Gastrocnemius medialis (tissue), 4 donors: ENCODE data around the gene POLD2. TPM values are rescaled to one million over a fixed set of nuclear protein-coding genes. Genes with fewer than 3 reads are reported as not detected.

Experiments used
- ATAC-seq, 2 donors: fragments of 150-250 bp; one replicate each; pipeline ENCODE4 v1.9.1; 2016
- DNase-seq, 2 donors: peaks; one replicate each; pipeline ENCODE4 v3.0.0-alpha.2; 2019
- H3K27ac ChIP-seq, 4 donors: fragments of 200-600 bp; sonication (generic); 1 replicate in 1 of 4; 2 replicates in 3 of 4; pipeline ENCODE4 v1.5.1; 2016 to 2018; ENCODE audit warnings: mild to moderate bottlenecking in 2 of 4, moderate library complexity in 1 of 4
- H3K27me3 ChIP-seq, 3 donors: fragments of 200-600 bp; sonication (generic) in 2 of 3; 1 replicate in 1 of 3; 2 replicates in 2 of 3; pipeline versions ENCODE4 v1.5.1 to v1.6.0; 2016 to 2019; ENCODE audit warnings: mild to moderate bottlenecking in 1 of 3, moderate library complexity in 1 of 3
- H3K36me3 ChIP-seq, 2 donors: fragments of 200-600 bp; sonication (generic) in 1 of 2; one replicate each; pipeline ENCODE4 v1.5.1; 2017 to 2018
- H3K4me1 ChIP-seq, 2 donors: fragments of 200-600 bp; sonication (generic) in 1 of 2; one replicate each; pipeline ENCODE4 v1.5.1; 2016 to 2017; ENCODE audit warnings: mild to moderate bottlenecking in 2 of 2
- H3K4me3 ChIP-seq, 4 donors: fragments of 200-600 bp; sonication (generic) in 3 of 4; 1 replicate in 1 of 4; 2 replicates in 3 of 4; pipeline ENCODE4 v1.5.1; 2016 to 2019; ENCODE audit warnings: mild to moderate bottlenecking in 2 of 4
- H3K9me3 ChIP-seq, 3 donors: fragments of 200-600 bp; sonication (generic) in 2 of 3; 1 replicate in 1 of 3; 2 replicates in 2 of 3; pipeline ENCODE4 v1.5.1; 2016 to 2019
- POLR2A ChIP-seq, 2 donors: fragments of 450-650 bp; IDR thresholded peaks; one replicate each; pipeline ENCODE4 v1.6.1; 2017; ENCODE audit warnings: antibody characterized with exemption in 2 of 2, mild to moderate bottlenecking in 2 of 2, moderate library complexity in 2 of 2
- in situ Hi-C, 4 donors: fragments of 200-750 bp; cut with MboI; loops; one replicate each; pipeline versions ENCODE4 v1.15.0 to v1.8.0; 2017; ENCODE audit warnings: low sequenced_read_pairs in 4 of 4
- intact Hi-C: fragments of 100-400 bp; cut with DNase I; formaldehyde crosslinking; loops from one replicate; pipeline ENCODE4 v1.15.1; 2023; ENCODE audit warnings: low total_unique reads
- total RNA-seq, 4 donors: library from RNA; depleted of rRNA; stranded (reverse); fragments of >200 nt; gene quantifications; one replicate each; pipeline versions ENCODE4 v1.1.0 to v1.2.3, GENCODE V29; 2016
- TF ChIP-seq, protein P1 (sequence below), 5 experiments: fragments of 450-650 bp in 3 of 5; fragments of 200-600 bp in 2 of 5; sonication (generic) in 2 of 5; IDR thresholded peaks in 4 of 5; conservative IDR thresholded peaks in 1 of 5; 1 replicate in 4 of 5; 2 replicates in 1 of 5; pipeline ENCODE4 v1.5.1; 2016 to 2019; ENCODE audit warnings: antibody characterized with exemption in 5 of 5, mild to moderate bottlenecking in 3 of 5, moderate library complexity in 3 of 5

Gene POLD2
- total RNA-seq, 4 donors from 2014 or later: 69.4 to 93.0 (median 77.7) TPM

DNA sequence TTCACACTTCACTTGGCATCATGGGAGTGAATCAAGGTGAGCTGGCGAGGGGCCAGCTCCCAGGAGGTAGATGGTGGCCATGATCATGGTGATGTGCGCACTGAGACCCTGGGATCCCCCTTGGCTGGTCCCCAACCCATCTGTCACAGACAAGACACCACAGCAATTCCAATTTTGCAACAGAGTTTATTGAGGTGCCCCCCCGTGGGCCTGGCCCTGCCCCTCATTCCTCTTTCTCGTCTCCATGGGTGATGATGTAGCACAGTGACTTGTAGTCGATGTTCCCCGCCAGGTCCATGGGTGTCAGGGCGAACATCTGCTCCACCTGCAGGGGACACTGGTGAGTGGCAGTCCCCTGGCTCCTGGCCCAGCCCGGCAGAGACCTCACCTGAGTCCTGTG, 15.3 kb upstream of the POLD2 start:
- DNase-seq: no peak
- TF ChIP-seq POLR2A (IDR thresholded peaks at IDR 0.05): no peak
- TF ChIP-seq, protein P1, sequence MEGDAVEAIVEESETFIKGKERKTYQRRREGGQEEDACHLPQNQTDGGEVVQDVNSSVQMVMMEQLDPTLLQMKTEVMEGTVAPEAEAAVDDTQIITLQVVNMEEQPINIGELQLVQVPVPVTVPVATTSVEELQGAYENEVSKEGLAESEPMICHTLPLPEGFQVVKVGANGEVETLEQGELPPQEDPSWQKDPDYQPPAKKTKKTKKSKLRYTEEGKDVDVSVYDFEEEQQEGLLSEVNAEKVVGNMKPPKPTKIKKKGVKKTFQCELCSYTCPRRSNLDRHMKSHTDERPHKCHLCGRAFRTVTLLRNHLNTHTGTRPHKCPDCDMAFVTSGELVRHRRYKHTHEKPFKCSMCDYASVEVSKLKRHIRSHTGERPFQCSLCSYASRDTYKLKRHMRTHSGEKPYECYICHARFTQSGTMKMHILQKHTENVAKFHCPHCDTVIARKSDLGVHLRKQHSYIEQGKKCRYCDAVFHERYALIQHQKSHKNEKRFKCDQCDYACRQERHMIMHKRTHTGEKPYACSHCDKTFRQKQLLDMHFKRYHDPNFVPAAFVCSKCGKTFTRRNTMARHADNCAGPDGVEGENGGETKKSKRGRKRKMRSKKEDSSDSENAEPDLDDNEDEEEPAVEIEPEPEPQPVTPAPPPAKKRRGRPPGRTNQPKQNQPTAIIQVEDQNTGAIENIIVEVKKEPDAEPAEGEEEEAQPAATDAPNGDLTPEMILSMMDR (IDR thresholded peaks at IDR 0.05 in 4 of 5, conservative IDR thresholded peaks at IDR 0.05 in 1 of 5): no peak
- Histone ChIP-seq H3K4me1 (no peaks in the 10 kb centered on the region), H3K4me3 (no peak overlapping the region), H3K27ac (no peak overlapping the region), H3K27me3 (no peaks in the 10 kb centered on the region), H3K9me3 (no peaks in the 10 kb centered on the region), H3K36me3 (no peaks in the 10 kb centered on the region)
- in situ Hi-C loops (no loop called here), intact Hi-C loops (no loop called here)
- no peak for ATAC-seq

DNA sequence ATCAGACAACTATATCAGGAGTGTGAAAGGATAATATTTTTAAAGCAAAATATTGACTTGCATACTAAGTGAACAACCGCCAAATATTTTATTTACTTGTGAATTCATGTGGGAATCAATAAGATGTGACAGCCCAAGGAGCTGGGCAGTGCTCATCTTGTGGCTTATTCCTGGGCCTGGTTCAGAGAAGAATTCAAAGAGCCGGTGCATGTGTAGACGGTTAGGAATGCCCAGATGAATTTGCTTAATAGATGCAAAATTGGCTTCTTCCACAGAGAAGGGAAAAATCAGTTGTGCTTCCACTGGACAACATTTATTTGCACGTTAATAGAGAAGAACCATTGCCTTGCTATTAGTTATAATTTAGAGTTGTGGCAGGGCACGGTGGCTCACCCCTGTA, 13.4 kb upstream of the POLD2 start:
- Histone ChIP-seq H3K36me3 (no peaks in the 10 kb centered on the region), H3K27ac (no peak overlapping the region), H3K4me3 (no peak overlapping the region), H3K27me3 (no peaks in the 10 kb centered on the region), H3K4me1 (peaks cover 4 to 5% of the 10 kb centered on the region in 2 donors), H3K9me3 (no peaks in the 10 kb centered on the region)
- DNase-seq (no peak), ATAC-seq (no peak)
- TF ChIP-seq, protein P1 (IDR thresholded peaks at IDR 0.05 in 4 of 5, conservative IDR thresholded peaks at IDR 0.05 in 1 of 5): no peak
- no peak for TF ChIP-seq POLR2A (IDR thresholded peaks at IDR 0.05)
- intact Hi-C loops: no loop called here
- in situ Hi-C loops: no loop called here

DNA sequence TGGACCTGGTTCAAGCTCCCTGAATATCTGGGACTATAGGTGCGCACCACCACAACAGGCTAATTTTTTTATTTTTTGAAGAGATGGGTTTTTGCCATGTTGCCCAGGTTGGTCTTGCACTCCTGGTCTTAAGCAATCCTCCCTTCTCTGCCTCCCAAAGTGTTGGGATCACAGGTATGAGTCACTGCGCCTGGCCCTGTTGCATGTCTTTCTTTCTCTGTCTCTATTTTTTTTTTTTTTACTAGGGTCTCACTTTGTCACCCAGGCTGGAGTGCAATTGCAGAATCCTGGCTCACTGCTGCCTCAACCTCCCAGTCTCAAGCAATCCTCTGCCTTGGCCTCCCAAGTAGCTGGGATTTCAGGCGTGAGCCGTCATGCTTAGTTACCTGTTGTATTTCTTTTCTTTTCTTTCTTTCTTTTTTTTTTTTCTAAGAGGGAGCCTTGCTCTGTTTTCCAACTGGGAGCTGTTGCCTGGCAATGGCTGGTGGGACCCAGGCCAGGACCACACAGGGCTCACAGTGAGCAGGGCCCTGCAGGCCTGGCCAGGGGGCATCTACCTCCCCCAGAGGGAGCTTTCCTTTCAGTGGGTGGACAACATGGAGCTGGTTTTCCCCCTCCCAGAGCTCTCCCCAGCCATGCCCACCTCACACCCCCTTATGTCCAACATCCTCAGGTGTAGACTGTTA, 11.7 kb upstream of the POLD2 start:
- intact Hi-C loops: no loop called here
- Histone ChIP-seq H3K27me3 (no peaks in the 10 kb centered on the region), H3K4me3 (no peak overlapping the region), H3K27ac (no peak overlapping the region), H3K9me3 (no peaks in the 10 kb centered on the region), H3K4me1 (peaks cover 4 to 5% of the 10 kb centered on the region in 2 donors), H3K36me3 (no peaks in the 10 kb centered on the region)
- in situ Hi-C loops: no loop called here
- TF ChIP-seq POLR2A (IDR thresholded peaks at IDR 0.05): no peak
- TF ChIP-seq, protein P1 (IDR thresholded peaks at IDR 0.05 in 4 of 5, conservative IDR thresholded peaks at IDR 0.05 in 1 of 5): no peak
- no peak for DNase-seq
- no peak for ATAC-seq

DNA sequence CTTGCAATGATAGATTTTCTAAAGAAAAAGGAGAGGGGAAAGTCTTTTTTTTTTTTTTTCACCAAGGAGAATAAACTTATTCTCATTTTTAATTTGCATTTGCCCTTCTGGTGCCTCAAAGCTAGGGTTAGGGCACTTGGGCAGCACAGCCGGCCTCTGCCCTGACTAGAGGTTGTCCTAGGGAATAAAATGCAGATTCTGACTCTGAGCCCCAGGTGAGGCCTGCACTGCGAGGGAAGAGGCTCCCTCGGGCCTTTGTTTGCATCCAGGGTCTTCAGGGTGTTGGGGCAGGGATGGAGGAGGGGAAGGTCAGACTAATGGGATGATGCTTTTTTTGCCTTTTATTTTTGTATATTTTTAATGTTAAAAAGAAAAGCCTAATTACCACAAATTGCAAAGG, 9.9 kb upstream of the POLD2 start:
- no peaks in the 10 kb centered on the region for H3K27me3 ChIP-seq
- H3K9me3 ChIP-seq: no peaks in the 10 kb centered on the region
- no peak overlapping the region for H3K27ac ChIP-seq
- ATAC-seq (no peak), DNase-seq (no peak)
- TF ChIP-seq, protein P1 (IDR thresholded peaks at IDR 0.05 in 4 of 5, conservative IDR thresholded peaks at IDR 0.05 in 1 of 5): no peak
- TF ChIP-seq POLR2A (IDR thresholded peaks at IDR 0.05): no peak
- in situ Hi-C loops (no loop called here), intact Hi-C loops (no loop called here)
- no peak overlapping the region for H3K4me3 ChIP-seq
- H3K4me1 ChIP-seq: peaks cover 4 to 8% of the 10 kb centered on the region in 2 donors
- H3K36me3 ChIP-seq: no peaks in the 10 kb centered on the region

DNA sequence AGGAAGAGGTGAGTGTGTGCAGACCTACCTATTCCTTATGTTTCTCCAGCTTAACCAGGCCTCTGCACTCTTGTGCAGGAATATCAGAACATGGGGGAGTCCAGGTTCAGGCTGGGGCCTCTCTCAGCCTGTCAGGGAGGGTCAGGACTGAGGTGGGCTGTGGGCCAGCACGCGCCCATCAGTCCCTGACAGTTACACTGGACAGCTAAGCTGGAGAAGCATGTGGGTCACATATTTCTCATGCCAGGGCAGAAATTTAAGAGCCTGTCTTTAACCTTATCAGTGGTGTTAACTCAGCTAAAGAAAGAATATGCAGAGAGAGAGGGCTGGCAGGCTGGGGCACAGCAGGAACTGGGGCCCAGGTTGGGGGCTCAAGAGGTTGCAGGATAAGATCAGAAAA, 8.7 kb upstream of the POLD2 start:
- Histone ChIP-seq H3K27ac (no peak overlapping the region), H3K4me1 (peaks cover 4 to 8% of the 10 kb centered on the region in 2 donors), H3K4me3 (no peak overlapping the region), H3K27me3 (no peaks in the 10 kb centered on the region), H3K9me3 (no peaks in the 10 kb centered on the region), H3K36me3 (no peaks in the 10 kb centered on the region)
- intact Hi-C loops: no loop called here
- in situ Hi-C loops: no loop called here
- TF ChIP-seq POLR2A (IDR thresholded peaks at IDR 0.05): no peak
- TF ChIP-seq, protein P1 (IDR thresholded peaks at IDR 0.05 in 4 of 5, conservative IDR thresholded peaks at IDR 0.05 in 1 of 5): no peak
- DNase-seq (no peak), ATAC-seq (no peak)
